Panc1 (cell line): ENCODE data around the gene PTPRE.

Experiments used
- POLR2AphosphoS5 ChIP-seq: IDR thresholded peaks from 2 replicates; pipeline ENCODE4 v1.6.1; 2012; ENCODE audit warnings: mild to moderate bottlenecking, low read depth, low read length, moderate library complexity
- TF ChIP-seq, protein P1 (sequence below): fragments of 450-650 bp; IDR thresholded peaks from 2 replicates; pipeline ENCODE4 v1.5.1; 2017; ENCODE audit warnings: mild to moderate bottlenecking

DNA sequence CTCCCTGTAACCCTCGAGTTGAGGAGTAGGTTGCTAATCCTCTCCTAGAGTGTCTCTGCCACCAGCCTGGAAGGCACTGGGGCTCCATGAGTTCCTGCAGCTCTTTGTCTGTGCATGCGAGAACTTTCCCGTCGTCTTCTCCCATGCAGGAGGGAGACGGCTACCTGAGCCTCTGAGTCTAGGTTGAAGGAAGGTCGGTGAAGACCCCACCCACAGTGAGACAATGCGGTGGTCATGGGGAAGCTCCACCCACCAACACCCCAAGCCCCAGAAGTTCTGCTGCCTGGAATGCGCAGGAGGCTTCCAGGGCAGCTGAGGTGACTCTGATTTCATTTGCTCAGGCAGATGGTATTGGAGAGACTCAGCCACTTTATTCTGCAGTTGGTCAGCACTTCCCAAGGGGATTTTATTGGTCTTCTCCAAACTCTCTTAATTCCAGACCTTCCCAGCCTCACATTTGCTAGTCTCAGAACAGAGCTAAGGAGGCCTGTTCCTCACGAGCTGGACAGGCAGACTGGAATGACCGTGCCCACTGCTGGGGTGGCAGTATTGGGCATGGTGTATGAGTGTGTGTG is 36.5 kb downstream of the PTPRE start:
- TF ChIP-seq, protein P1, sequence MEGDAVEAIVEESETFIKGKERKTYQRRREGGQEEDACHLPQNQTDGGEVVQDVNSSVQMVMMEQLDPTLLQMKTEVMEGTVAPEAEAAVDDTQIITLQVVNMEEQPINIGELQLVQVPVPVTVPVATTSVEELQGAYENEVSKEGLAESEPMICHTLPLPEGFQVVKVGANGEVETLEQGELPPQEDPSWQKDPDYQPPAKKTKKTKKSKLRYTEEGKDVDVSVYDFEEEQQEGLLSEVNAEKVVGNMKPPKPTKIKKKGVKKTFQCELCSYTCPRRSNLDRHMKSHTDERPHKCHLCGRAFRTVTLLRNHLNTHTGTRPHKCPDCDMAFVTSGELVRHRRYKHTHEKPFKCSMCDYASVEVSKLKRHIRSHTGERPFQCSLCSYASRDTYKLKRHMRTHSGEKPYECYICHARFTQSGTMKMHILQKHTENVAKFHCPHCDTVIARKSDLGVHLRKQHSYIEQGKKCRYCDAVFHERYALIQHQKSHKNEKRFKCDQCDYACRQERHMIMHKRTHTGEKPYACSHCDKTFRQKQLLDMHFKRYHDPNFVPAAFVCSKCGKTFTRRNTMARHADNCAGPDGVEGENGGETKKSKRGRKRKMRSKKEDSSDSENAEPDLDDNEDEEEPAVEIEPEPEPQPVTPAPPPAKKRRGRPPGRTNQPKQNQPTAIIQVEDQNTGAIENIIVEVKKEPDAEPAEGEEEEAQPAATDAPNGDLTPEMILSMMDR: no peak
- TF ChIP-seq POLR2AphosphoS5: no peak
